Smooth muscle cell (in vitro differentiated cells): ENCODE results near the gene AMFR. TPM values are rescaled to one million over a fixed set of nuclear protein-coding genes. Genes with fewer than 3 reads are reported as not detected.

Experiments used
- DNase-seq: peaks from one replicate; lab custom pipeline; 2025; ENCODE audit not compliant: unreplicated experiment; lab: John Stamatoyannopoulos, UW
- H2AFZ ChIP-seq: fragments of 200-600 bp; sonication (generic); 2 replicates; pipeline ENCODE4 v1.6.0; 2016; ENCODE audit warnings: antibody characterized with exemption, low read depth, mild to moderate bottlenecking
- H3F3A ChIP-seq: fragments of 200-600 bp; sonication (generic); 2 replicates; pipeline ENCODE4 v1.6.0; 2017; ENCODE audit warnings: antibody characterized with exemption, low read depth
- H3K27ac ChIP-seq: fragments of 200-600 bp; sonication (generic); 2 replicates; pipeline ENCODE4 v1.5.1; 2016; ENCODE audit warnings: low read depth, mild to moderate bottlenecking
- H3K27me3 ChIP-seq: fragments of 200-600 bp; sonication (generic); 2 replicates; pipeline ENCODE4 v1.6.1; 2016; ENCODE audit warnings: low read depth, mild to moderate bottlenecking
- H3K36me3 ChIP-seq: fragments of 200-600 bp; sonication (generic); 2 replicates; pipeline ENCODE4 v1.5.1; 2016; ENCODE audit warnings: low read depth
- H3K4me1 ChIP-seq: fragments of 200-600 bp; sonication (generic); 2 replicates; pipeline ENCODE4 v1.5.1; 2016; ENCODE audit warnings: low read depth
- H3K4me2 ChIP-seq: fragments of 200-600 bp; sonication (generic); 2 replicates; pipeline ENCODE4 v1.6.0; 2016; ENCODE audit warnings: mild to moderate bottlenecking
- H3K4me3 ChIP-seq: fragments of 200-600 bp; sonication (generic); 2 replicates; pipeline ENCODE4 v1.5.1; 2016; ENCODE audit warnings: mild to moderate bottlenecking
- H3K79me2 ChIP-seq: fragments of 200-600 bp; sonication (generic); 2 replicates; pipeline ENCODE4 v1.6.0; 2016; ENCODE audit warnings: low read depth, mild to moderate bottlenecking
- H3K9ac ChIP-seq: fragments of 200-600 bp; sonication (generic); 2 replicates; pipeline ENCODE4 v1.6.0; 2016; ENCODE audit warnings: low read depth
- H3K9me3 ChIP-seq: fragments of 200-600 bp; sonication (generic); replicated peaks from 2 replicates; pipeline ENCODE4 v1.5.1; 2016; ENCODE audit warnings: low read depth
- H4K20me1 ChIP-seq: fragments of 200-600 bp; sonication (generic); 2 replicates; pipeline ENCODE4 v1.6.0; 2016; ENCODE audit warnings: low read depth
- CTCF ChIP-seq: fragments of 200-600 bp; sonication (generic); IDR thresholded peaks from 2 replicates; pipeline ENCODE4 v1.5.1; 2017; ENCODE audit warnings: borderline replicate concordance, mild to moderate bottlenecking, antibody characterized with exemption; ENCODE audit not compliant: insufficient read depth, poor library complexity, severe bottlenecking
- WGBS: methylation state at CpG from one replicate; pipeline ENCODE4 v1.1.7; 2016; ENCODE audit warnings: low lambda C conversion rate; 5-methylcytosine and 5-hydroxymethylcytosine counted together
- polyA plus RNA-seq: library from polyadenylated mRNA; unstranded; fragments of >200 nt; fragmentation: Nextera tagmentation; extraction: Ambion mirVana; gene quantifications from 2 replicates; pipeline ENCODE4 v1.2.1, GENCODE V29; 2016
- total RNA-seq: library from RNA; depleted of rRNA; stranded (reverse); fragments of >200 nt; gene quantifications from 2 replicates; pipeline ENCODE4 v1.2.3, GENCODE V29; 2014

AMFR gene
- total and polyA plus RNA-seq, 2 experiments from 2014 or later, result 45.2 to 76.6 TPM

DNA sequence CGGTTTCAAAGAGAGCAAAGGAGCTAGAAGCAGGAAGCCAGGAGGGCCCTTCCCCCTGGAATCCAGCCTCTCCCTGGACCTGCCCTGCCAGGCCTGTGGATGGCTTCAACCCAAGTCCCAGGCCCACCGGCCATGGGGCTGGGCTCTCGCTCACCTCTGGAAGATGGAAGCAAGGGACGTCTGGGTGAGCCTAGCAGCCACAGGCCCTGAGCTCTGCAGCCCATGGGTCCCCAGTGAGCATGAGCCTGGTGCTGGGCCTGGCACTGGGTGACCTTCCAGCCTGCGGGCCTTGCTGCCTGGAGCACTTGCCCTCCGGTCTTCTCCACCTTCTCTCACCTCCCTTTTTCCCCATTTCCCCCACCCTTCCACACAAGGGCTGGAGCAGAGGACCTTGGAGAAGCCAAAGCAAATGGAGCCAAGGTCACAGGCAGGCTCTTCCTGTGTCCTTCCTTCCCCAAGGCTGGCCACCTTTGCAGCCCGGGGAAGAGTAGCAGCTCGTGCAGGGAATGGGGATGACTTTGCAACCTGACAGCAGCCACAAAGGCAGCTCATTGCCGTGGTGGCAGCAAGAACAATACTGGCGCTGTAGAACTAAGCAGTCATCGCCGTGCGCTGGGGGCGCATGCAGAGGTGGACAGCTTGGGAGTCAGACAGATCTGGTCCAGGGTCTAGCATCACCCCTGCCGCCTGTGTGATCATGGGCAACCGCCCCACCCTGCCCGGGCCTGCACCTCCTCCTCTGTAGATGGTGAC lies 86.6 kb downstream of the AMFR start:
- 94% methylated on average over 17 of the region's 17 CpGs for WGBS
- Histone ChIP-seq H3K4me2 (no peak overlapping the region), H3K4me3 (no peak overlapping the region), H3K36me3 (no peaks in the 10 kb centered on the region), H4K20me1 (no peaks in the 10 kb centered on the region), H3K9ac (no peak overlapping the region), H3K79me2 (no peaks in the 10 kb centered on the region), H3K4me1 (no peaks in the 10 kb centered on the region), H3K9me3 (no peaks in the 10 kb centered on the region), H3K27me3 (no peaks in the 10 kb centered on the region), H3F3A (no peaks in the 10 kb centered on the region), H2AFZ (no peak overlapping the region), H3K27ac (no peak overlapping the region)
- no peak for TF ChIP-seq CTCF
- DNase-seq, result no peak

GRCh38 chr16:56337858-56338325 lies 87.5 kb downstream of the AMFR start:
- Histone ChIP-seq H3K9me3 (no peaks in the 10 kb centered on the region), H3K4me1 (no peaks in the 10 kb centered on the region), H3K27me3 (no peaks in the 10 kb centered on the region), H3F3A (no peaks in the 10 kb centered on the region), H4K20me1 (no peaks in the 10 kb centered on the region), H3K79me2 (no peaks in the 10 kb centered on the region), H3K4me2 (no peak overlapping the region), H3K27ac (no peak overlapping the region), H2AFZ (no peak overlapping the region), H3K4me3 (no peak overlapping the region), H3K9ac (no peak overlapping the region), H3K36me3 (no peaks in the 10 kb centered on the region)
- no peak for TF ChIP-seq CTCF
- WGBS, result 89% methylated on average over 11 of the region's 11 CpGs
- no peak for DNase-seq

GRCh38 chr16:56337131-56337857 lies 88.1 kb downstream of the AMFR start:
- DNase-seq, result no peak
- Histone ChIP-seq H3K9ac (no peak overlapping the region), H4K20me1 (no peaks in the 10 kb centered on the region), H3K27ac (no peak overlapping the region), H3K27me3 (no peaks in the 10 kb centered on the region), H3F3A (no peaks in the 10 kb centered on the region), H3K4me3 (no peak overlapping the region), H3K4me1 (no peaks in the 10 kb centered on the region), H3K9me3 (no peaks in the 10 kb centered on the region), H2AFZ (no peak overlapping the region), H3K36me3 (no peaks in the 10 kb centered on the region), H3K79me2 (no peaks in the 10 kb centered on the region), H3K4me2 (no peak overlapping the region)
- 94% methylated on average over 11 of the region's 11 CpGs for WGBS
- TF ChIP-seq CTCF, result no peak
